Mesendoderm (in vitro differentiated cells): Measurements from ENCODE around the gene PET100.
A peak's percentile ranks its signal among the peaks of the same experiment; 100 is the strongest.

Experiments used
- DNase-seq: peaks from one replicate; pipeline ENCODE4 v3.0.0; 2013
- H2AK5ac ChIP-seq: 2 replicates; pipeline ENCODE4 v1.6.1; 2013; ENCODE audit warnings: low read length, inconsistent platforms
- H2BK120ac ChIP-seq: 2 replicates; pipeline ENCODE4 v1.6.1; 2013; ENCODE audit warnings: low read depth, mild to moderate bottlenecking, low read length, moderate library complexity, mixed read lengths
- H2BK15ac ChIP-seq: replicated peaks from 2 replicates; pipeline ENCODE4 v1.6.1; 2013; ENCODE audit warnings: low read depth, mild to moderate bottlenecking, moderate library complexity
- H2BK5ac ChIP-seq: 2 replicates; pipeline ENCODE4 v1.6.1; 2013; ENCODE audit warnings: low read length, inconsistent platforms
- H3K18ac ChIP-seq: 2 replicates; pipeline ENCODE4 v1.6.1; 2013; ENCODE audit warnings: mild to moderate bottlenecking, low read length, mixed read lengths
- H3K23ac ChIP-seq: one replicate; pipeline ENCODE4 v1.6.1; 2013; ENCODE audit warnings: low read length
- H3K27ac ChIP-seq: 2 replicates; pipeline ENCODE4 v1.5.1; 2013; ENCODE audit warnings: low read depth, mild to moderate bottlenecking, inconsistent platforms, low read length, moderate library complexity
- H3K27me3 ChIP-seq: 2 replicates; pipeline ENCODE4 v1.6.1; 2013; ENCODE audit warnings: low read length, control low read depth, mild to moderate bottlenecking, inconsistent platforms; ENCODE audit not compliant: insufficient read depth, poor library complexity
- H3K36me3 ChIP-seq: 2 replicates; pipeline ENCODE4 v1.6.1; 2013; ENCODE audit warnings: low read length, inconsistent platforms; ENCODE audit not compliant: control insufficient read depth, insufficient read depth
- H3K4ac ChIP-seq: one replicate; pipeline ENCODE4 v1.6.1; 2013; ENCODE audit warnings: low read depth, mild to moderate bottlenecking, low read length, moderate library complexity
- H3K4me1 ChIP-seq: 2 replicates; pipeline ENCODE4 v1.6.1; 2013; ENCODE audit warnings: low read depth, low read length, inconsistent platforms; ENCODE audit not compliant: control insufficient read depth
- H3K4me2 ChIP-seq: 2 replicates; pipeline ENCODE4 v1.6.1; 2013; ENCODE audit warnings: low read length
- H3K4me3 ChIP-seq: 2 replicates; pipeline ENCODE4 v1.5.1; 2013; ENCODE audit warnings: mild to moderate bottlenecking, low read length
- H3K56ac ChIP-seq: one replicate; pipeline ENCODE4 v1.6.1; 2013; ENCODE audit warnings: low read length
- H3K79me1 ChIP-seq: 2 replicates; pipeline ENCODE4 v1.6.1; 2013; ENCODE audit warnings: low read length, inconsistent platforms
- H3K79me2 ChIP-seq: 2 replicates; pipeline ENCODE4 v1.6.1; 2013; ENCODE audit warnings: mild to moderate bottlenecking, low read length; ENCODE audit not compliant: control insufficient read depth, insufficient read depth
- H3K9ac ChIP-seq: 2 replicates; pipeline ENCODE4 v1.6.1; 2013; ENCODE audit warnings: low read length, inconsistent platforms
- H4K5ac ChIP-seq: one replicate; pipeline ENCODE4 v1.6.1; 2013; ENCODE audit warnings: low read length
- H4K8ac ChIP-seq: one replicate; pipeline ENCODE4 v1.6.1; 2013; ENCODE audit warnings: low read depth, mild to moderate bottlenecking, control low read depth, low read length, moderate library complexity
- WGBS: extraction: QIAGEN DNeasy Blood & Tissue Kit; methylation state at CpG from one replicate; pipeline ENCODE4 v1.1.7; 2013; ENCODE audit warnings: low lambda C conversion rate, missing lambda C conversion rate; ENCODE audit not compliant: insufficient coverage; ENCODE audit errors: extremely low coverage; 5-methylcytosine and 5-hydroxymethylcytosine counted together

The PET100 gene

DNA sequence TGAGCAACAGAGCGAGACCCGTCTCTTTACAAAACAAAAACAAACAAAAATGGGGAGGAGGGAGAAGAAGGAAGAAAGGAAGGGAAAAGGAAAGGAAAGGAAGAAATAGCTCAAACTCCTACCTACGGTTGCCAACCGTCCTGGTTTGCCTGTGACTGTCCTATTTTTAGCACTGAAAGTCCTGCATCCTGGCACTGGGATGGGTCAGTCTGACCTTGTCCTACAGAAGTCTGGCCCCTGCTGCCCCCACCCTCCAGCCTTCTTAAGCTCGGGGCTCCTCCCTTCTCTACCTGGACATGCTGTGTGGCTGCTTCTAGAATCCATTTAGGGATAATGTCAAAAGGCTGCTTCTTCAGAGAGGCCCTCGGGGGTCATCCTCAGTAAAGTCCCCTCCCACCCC is 6.1 kb downstream of the PET100 start:
- H4K8ac ChIP-seq: no peak overlapping the region
- no peak overlapping the region for H2BK15ac ChIP-seq
- no peak overlapping the region for H3K56ac ChIP-seq
- WGBS: no CpG with 5 or more reads among the region's 6 CpGs
- DNase-seq: no peak
- no peak overlapping the region for H3K4me3 ChIP-seq
- H3K18ac ChIP-seq: no peak overlapping the region
- H3K27me3 ChIP-seq: no peaks in the 10 kb centered on the region
- no peak overlapping the region for H2AK5ac ChIP-seq
- H3K4me1 ChIP-seq: no peaks in the 10 kb centered on the region
- H3K4ac ChIP-seq: no peak overlapping the region
- H3K79me1 ChIP-seq: peaks cover 4% of the 10 kb centered on the region
- peaks cover 2% of the 10 kb centered on the region for H3K79me2 ChIP-seq
- no peak overlapping the region for H3K4me2 ChIP-seq
- no peak overlapping the region for H3K27ac ChIP-seq
- no peak overlapping the region for H3K23ac ChIP-seq
- H4K5ac ChIP-seq: no peak overlapping the region
- H3K9ac ChIP-seq: no peak overlapping the region
- H3K36me3 ChIP-seq: no peaks in the 10 kb centered on the region
- H2BK120ac ChIP-seq: no peak overlapping the region
- no peak overlapping the region for H2BK5ac ChIP-seq

DNA sequence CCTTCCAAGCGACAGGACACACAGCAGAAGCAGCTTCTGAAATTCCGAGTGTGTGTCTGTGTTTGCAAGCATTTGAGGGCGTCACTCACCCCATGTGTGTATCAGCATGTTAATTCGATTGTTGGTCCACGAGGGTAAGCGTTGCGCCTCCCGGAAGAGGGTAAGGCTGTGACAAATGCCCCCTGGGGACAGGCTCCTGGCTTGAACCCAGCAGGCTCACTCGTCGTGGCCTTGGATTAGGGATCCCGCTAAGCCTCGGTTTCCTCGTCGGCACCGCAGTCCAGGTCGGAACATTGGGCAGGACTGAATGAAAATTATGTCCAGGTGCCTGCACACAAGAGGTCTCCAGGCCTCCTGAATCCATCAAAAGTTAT is 6.7 kb downstream of the PET100 start:
- Histone ChIP-seq H3K9ac (no peak overlapping the region), H3K36me3 (no peaks in the 10 kb centered on the region), H3K4me1 (no peaks in the 10 kb centered on the region), H2BK120ac (no peak overlapping the region), H2AK5ac (no peak overlapping the region), H3K23ac (no peak overlapping the region), H2BK5ac (no peak overlapping the region), H3K18ac (no peak overlapping the region), H3K56ac (peak overlapping the region; percentile 69), H3K4me2 (no peak overlapping the region), H3K4ac (no peak overlapping the region), H4K5ac (no peak overlapping the region), H3K79me2 (no peaks in the 10 kb centered on the region), H4K8ac (no peak overlapping the region), H2BK15ac (no peak overlapping the region), H3K27ac (no peak overlapping the region), H3K27me3 (no peaks in the 10 kb centered on the region), H3K79me1 (peaks cover 4% of the 10 kb centered on the region), H3K4me3 (no peak overlapping the region)
- no peak for DNase-seq
- no CpG with 5 or more reads among the region's 16 CpGs for WGBS

DNA sequence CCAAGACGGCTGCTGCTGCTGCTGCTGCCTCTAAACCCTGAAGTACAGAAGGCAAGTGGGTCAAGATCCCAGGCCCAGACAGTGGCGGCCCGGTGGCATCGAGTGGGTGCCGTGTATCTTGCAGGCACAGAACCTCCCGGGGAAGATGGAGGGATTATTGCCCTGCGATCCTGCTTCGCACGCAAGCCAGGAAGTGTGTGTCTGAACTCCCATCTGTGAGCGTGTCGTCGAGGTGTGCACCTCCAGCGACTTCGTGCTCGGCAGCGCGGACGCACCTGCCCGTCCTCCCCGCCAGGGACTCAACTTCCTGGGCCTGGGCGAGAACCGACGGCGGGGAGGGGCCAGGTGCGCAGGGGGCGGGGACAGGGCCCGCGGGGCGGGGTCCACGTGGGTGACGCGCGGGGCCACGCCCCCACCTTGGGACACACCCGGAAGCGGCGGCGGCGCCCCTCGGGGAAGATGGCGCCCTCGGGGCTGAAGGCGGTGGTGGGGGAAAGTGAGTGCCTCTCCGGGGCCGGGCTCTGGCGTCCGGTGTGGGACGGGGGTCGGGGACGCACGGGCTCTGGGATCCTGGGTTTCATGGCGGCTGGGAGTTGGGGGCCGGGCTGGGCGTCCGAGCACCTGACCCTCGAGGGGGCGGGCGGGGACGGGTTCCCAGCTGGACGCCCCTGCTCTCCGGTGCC is 7.2 kb downstream of the PET100 start, which contains the start of gene STXBP2:
Gene STXBP2, plus strand, starts transcription at position 420 of the 683 bp plus-strand sequence. Its CDS starts 40 bp downstream, at position 460.
- Histone ChIP-seq H2BK120ac (peak within 1 kb of the TSS; percentile 16), H3K4me2 (peak within 1 kb of the TSS; percentile 24), H2BK15ac (no peak within 1 kb of the TSS), H3K79me2 (no peaks in the 10 kb centered on the region), H2BK5ac (no peak within 1 kb of the TSS), H3K4me3 (peak within 1 kb of the TSS; percentile 21), H3K4me1 (no peaks in the 10 kb centered on the region), H3K79me1 (peaks cover 2% of the 10 kb centered on the region), H3K4ac (peak within 1 kb of the TSS; percentile 71), H3K56ac (peak within 1 kb of the TSS; percentile 73), H3K23ac (no peak within 1 kb of the TSS), H3K36me3 (no peaks in the 10 kb centered on the region), H2AK5ac (no peak within 1 kb of the TSS), H4K8ac (peak within 1 kb of the TSS; percentile 67), H3K18ac (peak within 1 kb of the TSS; percentile 51), H4K5ac (no peak within 1 kb of the TSS), H3K27ac (no peak within 1 kb of the TSS), H3K27me3 (no peaks in the 10 kb centered on the region), H3K9ac (peak within 1 kb of the TSS; percentile 58)
- peak; percentile 89 for DNase-seq
- no CpG with 5 or more reads among the region's 61 CpGs for WGBS

DNA sequence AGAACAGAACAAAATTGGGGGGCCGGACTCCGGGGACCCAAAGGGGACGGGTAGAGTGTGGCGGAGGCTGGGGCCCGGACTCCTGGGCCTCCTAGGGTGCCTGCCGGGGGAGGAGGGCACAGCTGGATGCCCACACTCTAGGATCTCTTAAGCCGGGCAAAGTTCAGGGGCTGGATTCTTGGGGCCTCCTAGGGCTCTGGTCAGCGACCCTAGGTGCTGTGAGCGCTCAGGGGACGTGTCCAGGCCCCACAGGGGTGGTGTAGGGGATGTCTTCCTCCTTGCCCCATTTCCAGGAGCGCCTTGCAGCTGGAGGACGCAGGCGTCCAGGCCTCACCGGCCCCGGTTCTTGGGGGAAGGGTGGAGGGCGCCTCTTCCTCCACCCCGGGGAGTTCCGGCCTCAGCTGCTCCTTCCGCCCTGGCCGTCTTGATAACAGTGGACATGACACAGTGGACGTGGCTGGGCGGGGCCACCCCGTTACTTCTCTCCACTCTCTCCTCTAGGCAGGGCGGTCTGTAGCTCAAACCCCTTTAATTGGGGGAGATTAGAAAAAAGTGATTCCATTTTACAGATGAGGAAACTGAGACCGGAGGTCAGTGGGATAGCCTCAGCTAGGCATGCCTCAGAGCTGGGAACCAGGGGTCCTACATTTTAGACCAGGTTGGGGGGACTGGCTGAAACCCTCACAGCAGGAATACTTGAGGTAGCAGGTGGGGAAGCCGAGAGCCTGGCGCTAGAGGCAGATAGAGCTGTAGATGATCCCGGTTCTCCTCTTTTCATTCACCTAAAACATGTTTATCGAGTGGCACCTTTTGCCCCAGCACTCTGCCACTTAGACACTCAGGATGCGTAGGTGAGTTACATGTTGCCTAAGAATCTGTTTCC is 8.0 kb downstream of the PET100 start:
- Histone ChIP-seq H2BK5ac (no peak overlapping the region), H3K4me3 (peak overlapping the region; percentile 21), H3K4me1 (no peaks in the 10 kb centered on the region), H2BK15ac (no peak overlapping the region), H3K27ac (no peak overlapping the region), H4K5ac (no peak overlapping the region), H3K9ac (peak overlapping the region; percentile 58), H2AK5ac (no peak overlapping the region), H3K4ac (peak overlapping the region; percentile 71), H3K79me2 (no peaks in the 10 kb centered on the region), H3K79me1 (peaks cover 2% of the 10 kb centered on the region), H2BK120ac (peak overlapping the region; percentile 16), H3K36me3 (no peaks in the 10 kb centered on the region), H3K18ac (peak overlapping the region; percentile 51), H3K4me2 (peak overlapping the region; percentile 24), H4K8ac (peak overlapping the region; percentile 67), H3K56ac (peak overlapping the region; percentile 73), H3K27me3 (no peaks in the 10 kb centered on the region), H3K23ac (no peak overlapping the region)
- DNase-seq: no peak
- WGBS: no CpG with 5 or more reads among the region's 30 CpGs

DNA sequence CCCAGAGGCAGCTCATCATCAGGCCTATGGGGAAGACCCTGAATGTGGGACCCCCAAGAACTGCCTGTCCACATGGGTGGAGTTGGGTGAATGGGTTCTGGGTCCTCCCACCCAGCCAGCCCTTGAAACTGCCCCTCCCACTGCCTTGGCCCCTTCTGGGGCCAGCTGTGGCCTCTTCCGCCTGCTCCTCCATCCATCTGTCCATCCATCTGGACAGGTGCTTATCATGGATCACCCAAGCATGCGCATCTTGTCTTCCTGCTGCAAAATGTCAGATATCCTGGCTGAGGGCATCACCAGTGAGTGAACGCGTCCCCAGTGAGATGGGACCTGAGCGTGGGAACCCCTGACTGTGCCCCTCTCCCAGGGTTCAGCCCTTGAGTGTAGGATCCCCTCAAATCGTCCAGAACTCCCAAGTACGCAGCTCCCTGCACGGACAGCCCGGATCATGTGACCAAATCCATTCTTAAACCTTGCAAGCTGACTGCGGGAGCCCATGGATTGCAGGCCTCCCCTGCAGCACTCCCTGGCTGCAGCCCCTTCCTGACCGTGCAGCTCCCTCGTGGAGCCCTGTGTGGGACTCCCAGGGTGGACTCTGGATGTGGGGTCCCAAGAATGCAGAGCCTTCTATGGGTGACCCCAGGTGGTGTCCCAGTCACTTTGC is 9.3 kb downstream of the PET100 start:
- peaks cover 2% of the 10 kb centered on the region for H3K79me1 ChIP-seq
- H4K5ac ChIP-seq: no peak overlapping the region
- H3K9ac ChIP-seq: no peak overlapping the region
- H3K4me1 ChIP-seq: no peaks in the 10 kb centered on the region
- DNase-seq: no peak
- no peak overlapping the region for H2BK15ac ChIP-seq
- H2AK5ac ChIP-seq: no peak overlapping the region
- no CpG with 5 or more reads among the region's 12 CpGs for WGBS
- H3K4me3 ChIP-seq: no peak overlapping the region
- H2BK120ac ChIP-seq: no peak overlapping the region
- H3K79me2 ChIP-seq: no peaks in the 10 kb centered on the region
- H3K27me3 ChIP-seq: no peaks in the 10 kb centered on the region
- no peaks in the 10 kb centered on the region for H3K36me3 ChIP-seq
- no peak overlapping the region for H3K56ac ChIP-seq
- no peak overlapping the region for H2BK5ac ChIP-seq
- H3K4ac ChIP-seq: no peak overlapping the region
- H3K4me2 ChIP-seq: no peak overlapping the region
- H3K27ac ChIP-seq: no peak overlapping the region
- no peak overlapping the region for H3K23ac ChIP-seq
- no peak overlapping the region for H4K8ac ChIP-seq
- no peak overlapping the region for H3K18ac ChIP-seq
